Ecto neural progenitor cell (in vitro differentiated cells): ENCODE measurements around the gene CRYBA4.

Experiments used
- DNase-seq: peaks from one replicate; pipeline ENCODE4 v3.0.0-alpha.2; 2018; ENCODE audit warnings: low spot score

The CRYBA4 gene

GRCh38 chr22:26660961-26661578, 39.3 kb downstream of the CRYBA4 start:
- DNase-seq: peak; percentile 63

DNA sequence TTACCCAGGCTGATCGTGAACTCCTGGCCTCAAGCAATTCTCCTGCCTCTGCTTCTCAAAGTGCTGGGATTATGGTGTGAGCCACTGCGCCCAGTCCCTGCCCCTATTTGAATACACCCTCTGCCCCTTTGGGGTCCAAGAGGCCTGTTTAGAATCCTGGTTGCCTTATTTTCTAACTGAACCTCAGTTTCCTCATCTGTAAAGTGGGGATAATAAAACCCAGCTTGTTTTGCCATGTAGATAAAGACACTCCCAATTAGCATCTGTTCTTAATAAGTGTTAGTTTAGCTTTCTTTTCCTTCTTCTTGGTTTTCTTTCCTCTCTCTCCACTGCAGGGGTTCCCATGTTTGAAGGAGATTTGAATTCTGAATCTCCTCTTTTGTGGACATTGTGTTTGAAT, 40.4 kb downstream of the CRYBA4 start:
- no peak for DNase-seq

- DNase-seq: no peak
Measured at GRCh38 chr22:26663374-26663923, 41.7 kb downstream of the CRYBA4 start.

DNA sequence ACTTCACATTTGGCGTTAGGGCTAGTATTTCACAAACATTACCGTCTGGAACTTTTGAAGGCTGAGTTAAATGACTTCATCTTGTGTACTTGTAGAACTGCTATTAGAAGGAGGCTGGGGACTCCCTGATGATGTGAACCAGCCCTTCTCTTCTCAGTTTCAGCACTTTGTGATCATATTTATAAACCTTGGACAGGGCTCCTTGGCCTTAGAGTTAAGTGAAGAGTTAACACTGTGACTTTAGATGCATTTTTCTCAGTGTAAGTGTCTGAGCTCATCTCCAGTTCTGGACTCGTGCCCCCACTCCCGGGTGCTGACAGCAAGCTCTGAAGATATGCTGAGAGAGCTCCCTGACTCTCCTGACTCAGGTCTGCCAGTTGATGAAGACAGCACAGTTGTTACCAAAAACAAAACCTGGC, 44.1 kb downstream of the CRYBA4 start:
- DNase-seq: no peak

GRCh38 chr22:26667140-26667539, 45.4 kb downstream of the CRYBA4 start:
- DNase-seq: no peak

DNA sequence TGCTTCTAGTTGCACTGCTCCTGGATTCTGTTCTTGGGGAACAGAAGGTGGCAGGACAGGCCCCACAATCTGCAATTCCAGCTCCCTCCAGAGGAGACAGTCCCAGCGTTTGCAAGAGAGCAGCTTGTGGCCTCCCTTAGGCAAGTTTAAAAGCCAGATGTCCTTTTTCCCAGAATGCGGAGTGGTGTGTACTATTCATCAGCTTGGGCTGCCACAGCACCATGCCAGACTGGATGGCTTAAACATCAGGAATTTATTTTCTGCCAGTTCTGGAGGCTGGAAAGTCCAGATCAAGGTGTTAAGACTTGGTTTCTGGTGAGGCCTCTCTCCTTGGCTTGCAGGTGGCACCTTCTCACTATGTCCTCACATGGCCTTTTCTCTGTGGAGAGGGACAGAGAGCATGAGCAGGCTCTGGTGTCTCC, 47.3 kb downstream of the CRYBA4 start:
- DNase-seq: no peak

DNA sequence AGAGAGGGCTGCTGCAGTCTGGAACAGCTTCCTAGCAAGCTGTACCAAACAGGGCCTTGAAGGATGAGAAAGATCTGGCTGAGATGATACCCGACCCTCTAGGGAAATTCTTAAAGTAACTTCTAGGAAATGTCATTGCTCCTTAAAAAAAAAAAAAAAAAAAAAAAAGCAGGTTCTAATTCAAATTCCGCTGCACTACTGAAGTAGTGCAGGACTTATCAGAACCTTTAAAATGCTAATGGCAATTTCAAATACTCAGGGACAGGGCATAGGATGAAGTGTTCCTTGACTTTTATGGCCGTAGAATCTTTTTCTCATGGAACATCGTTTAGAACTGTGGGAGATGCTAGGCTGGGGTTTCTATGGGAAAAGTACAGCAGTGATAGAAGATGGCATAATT, 48.7 kb downstream of the CRYBA4 start:
- DNase-seq: no peak

GRCh38 chr22:26671317-26672059, 49.7 kb downstream of the CRYBA4 start:
- DNase-seq: no peak

GRCh38 chr22:26672060-26672471, 50.3 kb downstream of the CRYBA4 start:
- no peak for DNase-seq

- DNase-seq: peak; percentile 92
Measured at GRCh38 chr22:26672590-26673468, 51.1 kb downstream of the CRYBA4 start.

- no peak for DNase-seq
Measured at GRCh38 chr22:26673486-26673885, 51.7 kb downstream of the CRYBA4 start.

DNA sequence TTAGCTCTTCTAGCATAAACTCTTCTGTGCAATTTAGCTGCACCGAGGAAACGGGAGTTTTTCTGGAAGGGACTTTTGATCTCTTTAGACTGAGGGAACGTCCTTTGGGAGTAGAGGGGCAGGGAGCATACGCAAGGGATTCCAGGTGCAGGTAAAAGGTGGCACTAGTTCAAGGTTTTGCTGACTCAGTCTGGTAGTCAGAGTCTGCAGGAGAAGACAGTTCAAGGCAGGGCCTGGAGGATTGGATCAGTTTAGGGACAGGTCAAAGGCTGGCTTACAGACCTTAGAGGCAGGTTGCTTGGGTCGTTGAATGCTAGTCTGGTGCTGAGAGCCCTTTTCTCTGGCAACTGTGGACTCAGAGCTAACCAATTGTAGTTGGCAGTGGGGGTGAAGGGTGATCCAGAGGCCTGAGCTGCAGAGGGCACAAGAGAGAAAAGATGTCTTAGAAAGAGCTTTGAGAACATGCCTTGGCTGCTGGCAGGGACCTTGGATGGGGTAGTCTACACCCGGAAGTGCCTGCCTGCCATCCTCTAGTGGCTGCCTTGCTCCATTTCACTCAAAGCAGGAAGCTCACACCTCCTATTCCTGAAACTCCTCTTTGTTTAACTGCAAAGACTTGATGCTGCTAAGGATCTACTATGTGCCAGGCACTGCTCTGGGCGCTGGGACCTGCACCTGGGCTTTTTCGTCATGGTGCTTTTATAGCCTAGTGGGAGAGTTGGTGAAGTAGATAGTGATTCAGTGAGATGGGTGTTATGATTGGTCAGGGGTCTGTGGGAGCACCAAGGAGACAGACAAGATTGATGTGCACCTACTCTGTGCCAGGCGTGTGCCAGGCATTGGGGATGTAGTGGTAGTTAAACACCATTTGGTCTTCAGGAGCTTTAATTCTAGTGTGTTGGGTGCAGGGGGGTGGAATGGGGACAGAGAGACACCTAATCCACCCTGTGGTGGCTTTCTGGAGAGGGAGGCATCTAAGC, 52.7 kb downstream of the CRYBA4 start:
- no peak for DNase-seq

GRCh38 chr22:26675687-26676268, 54.0 kb downstream of the CRYBA4 start:
- no peak for DNase-seq

- no peak for DNase-seq
Measured at GRCh38 chr22:26677217-26677616, 55.5 kb downstream of the CRYBA4 start.

DNA sequence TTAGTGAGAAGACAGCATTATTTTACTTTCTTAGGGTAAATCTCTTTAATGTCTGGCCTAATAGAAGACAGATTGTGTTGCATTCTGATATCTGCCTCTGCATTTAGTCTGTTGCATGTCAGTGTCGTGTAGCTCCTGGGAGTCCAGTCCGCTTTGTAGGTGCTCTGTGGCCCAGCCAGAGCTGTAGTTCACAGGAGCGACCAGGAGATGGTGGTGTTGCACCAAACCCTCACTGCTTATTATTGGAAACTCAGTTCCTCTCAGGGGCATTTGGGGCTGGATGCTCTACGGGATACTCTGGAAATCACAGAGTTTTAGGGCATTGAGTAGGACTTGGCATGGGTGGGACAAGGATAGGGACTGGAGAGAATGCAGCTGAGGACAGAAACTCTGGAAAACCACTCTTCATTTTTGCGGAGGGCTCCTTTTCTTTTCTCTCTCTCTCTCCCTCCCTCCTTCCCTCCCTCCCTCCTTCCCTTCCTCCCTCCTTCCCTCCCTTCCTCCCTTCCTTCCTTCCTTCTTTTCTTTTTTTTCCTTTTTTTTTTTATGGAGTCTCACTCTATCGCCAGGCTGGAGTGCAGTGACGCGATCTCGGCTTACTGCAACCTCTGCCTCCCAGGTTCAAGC, 57.4 kb downstream of the CRYBA4 start:
- peak; percentile 86 for DNase-seq
